ENCODE data around the gene DNMT1. TPM values are rescaled to one million over a fixed set of nuclear protein-coding genes. Genes with fewer than 3 reads are reported as not detected.
"Not testable (repeated sequence)": the region's sequence is repeated elsewhere in the genome, so short reads cannot be mapped to it uniquely, and the experiment has no call there.

Gene DNMT1
- total RNA-seq, 1 donor from 2014 or later = 63.7 TPM

GRCh38 chr19:10182076-10182475 is 12.7 kb downstream of the DNMT1 start:
- no peak for ATAC-seq

- no peak for ATAC-seq
Measured at GRCh38 chr19:10180459-10180858, 14.3 kb downstream of the DNMT1 start.

- not testable (repeated sequence) for ATAC-seq
Measured at GRCh38 chr19:10180024-10180423, 14.7 kb downstream of the DNMT1 start.

- ATAC-seq = peak; percentile 37
Measured at GRCh38 chr19:10173527-10173926, 21.2 kb downstream of the DNMT1 start.

GRCh38 chr19:10168386-10168948 is 26.3 kb downstream of the DNMT1 start:
- no peak for ATAC-seq

GRCh38 chr19:10167459-10167858 is 27.3 kb downstream of the DNMT1 start:
- no peak for ATAC-seq

- ATAC-seq = not testable (repeated sequence)
Measured at GRCh38 chr19:10166501-10166900, 28.3 kb downstream of the DNMT1 start.

- peak; percentile 9 for ATAC-seq
Measured at GRCh38 chr19:10166046-10166445, 28.7 kb downstream of the DNMT1 start.

- peak; percentile 51 for ATAC-seq
Measured at GRCh38 chr19:10163536-10163935, 31.2 kb downstream of the DNMT1 start.

GRCh38 chr19:10159610-10160009 is 35.1 kb downstream of the DNMT1 start:
- no peak for ATAC-seq

- no peak for ATAC-seq
Measured at GRCh38 chr19:10158485-10158884, 36.3 kb downstream of the DNMT1 start.

GRCh38 chr19:10158071-10158470 is 36.7 kb downstream of the DNMT1 start:
- ATAC-seq = no peak

GRCh38 chr19:10155839-10156238 is 38.9 kb downstream of the DNMT1 start:
- ATAC-seq = peak; percentile 44

- ATAC-seq = no peak
Measured at GRCh38 chr19:10152100-10152499, 42.7 kb downstream of the DNMT1 start.

GRCh38 chr19:10151521-10151920 is 43.2 kb downstream of the DNMT1 start:
- no peak for ATAC-seq

- ATAC-seq = no peak
Measured at GRCh38 chr19:10149427-10149826, 45.3 kb downstream of the DNMT1 start.

- no peak for ATAC-seq
Measured at GRCh38 chr19:10146142-10146541, 48.6 kb downstream of the DNMT1 start.

- no peak for ATAC-seq
Measured at GRCh38 chr19:10145031-10145430, 49.7 kb downstream of the DNMT1 start.

- ATAC-seq = no peak
Measured at GRCh38 chr19:10144361-10144760, 50.4 kb downstream of the DNMT1 start.

- ATAC-seq = peak; percentile 55
Measured at GRCh38 chr19:10143681-10144080, 51.1 kb downstream of the DNMT1 start.

GRCh38 chr19:10142701-10143375 is 51.9 kb downstream of the DNMT1 start:
- ATAC-seq = peak; percentile 70

GRCh38 chr19:10141973-10142372 is 52.8 kb downstream of the DNMT1 start:
- ATAC-seq = no peak

- ATAC-seq = no peak
Measured at GRCh38 chr19:10141479-10141878, 53.3 kb downstream of the DNMT1 start.

- no peak for ATAC-seq
Measured at GRCh38 chr19:10139952-10140351, 54.8 kb downstream of the DNMT1 start.

All from esophagus mucosa (tissue), 1 donor.